Activated T-helper 1 cell treated with anti-CD3 and anti-CD28 coated beads, Interleukin-12 subunit alpha, Interleukin-12 subunit beta, Interleukin-2, Interleukin-4 antibody, amounts not matched to agents 30 ng/mL and 10 ng/mL and 1 ng/mL, durations not matched to agents 14 hours and 24 hours and 36 hours (primary cell): ENCODE data around the gene ATP6V1F. TPM values are rescaled to one million over a fixed set of nuclear protein-coding genes. Genes with fewer than 3 reads are reported as not detected.

Experiments used
- DNase-seq: peaks from one replicate; pipeline ENCODE4 v3.0.0; 2021; ENCODE audit warnings: low spot score
- H3K27ac Mint-ChIP-seq: one replicate; pipeline ENCODE4 v1.8.0; 2021; ENCODE audit warnings: mild to moderate bottlenecking, mixed read lengths
- H3K27me3 Mint-ChIP-seq: one replicate; pipeline ENCODE4 v1.8.0; 2022; ENCODE audit warnings: mild to moderate bottlenecking, moderate library complexity, mixed read lengths; ENCODE audit not compliant: insufficient read depth
- H3K36me3 Mint-ChIP-seq: one replicate; pipeline ENCODE4 v1.8.0; 2021; ENCODE audit warnings: low read depth, mixed read lengths
- H3K4me1 Mint-ChIP-seq: one replicate; pipeline ENCODE4 v1.8.0; 2021; ENCODE audit warnings: low read depth, mixed read lengths
- H3K4me3 Mint-ChIP-seq: one replicate; pipeline ENCODE4 v1.8.0; 2021; ENCODE audit warnings: mild to moderate bottlenecking, moderate library complexity, mixed read lengths
- H3K9me3 Mint-ChIP-seq: one replicate; pipeline ENCODE4 v1.8.0; 2021; ENCODE audit warnings: mixed read lengths
- intact Hi-C: fragments of 100-400 bp; cut with micrococcal nuclease; formaldehyde crosslinking; loops from one replicate; pipeline ENCODE4 v1.15.1; 2024
- total RNA-seq: library from RNA; stranded (reverse); gene quantifications from 2 replicates; pipeline ENCODE4 v1.2.3, GENCODE V29; 2022

The ATP6V1F gene
- total RNA-seq, 1 donor from 2014 or later, result 131 TPM

- intact Hi-C loops, result no loop called here
- Mint-ChIP-seq H3K9me3 (no peaks in the 10 kb centered on the region), H3K27ac (no peak overlapping the region), H3K36me3 (no peaks in the 10 kb centered on the region), H3K27me3 (peaks cover 60% of the 10 kb centered on the region), H3K4me3 (no peak overlapping the region), H3K4me1 (no peaks in the 10 kb centered on the region)
- no peak for DNase-seq
These were observed 31.3 kb upstream of the ATP6V1F start for GRCh38 chr7:128831178-128831993.

- H3K9me3 Mint-ChIP-seq, result no peaks in the 10 kb centered on the region
- no peak overlapping the region for H3K4me3 Mint-ChIP-seq
- no peak overlapping the region for H3K27ac Mint-ChIP-seq
- H3K27me3 Mint-ChIP-seq, result peaks cover 52% of the 10 kb centered on the region
- H3K4me1 Mint-ChIP-seq, result no peaks in the 10 kb centered on the region
- DNase-seq, result no peak
- no peaks in the 10 kb centered on the region for H3K36me3 Mint-ChIP-seq
- intact Hi-C loops, result no loop called here
These were observed 30.4 kb upstream of the ATP6V1F start for GRCh38 chr7:128831994-128832879.

DNA sequence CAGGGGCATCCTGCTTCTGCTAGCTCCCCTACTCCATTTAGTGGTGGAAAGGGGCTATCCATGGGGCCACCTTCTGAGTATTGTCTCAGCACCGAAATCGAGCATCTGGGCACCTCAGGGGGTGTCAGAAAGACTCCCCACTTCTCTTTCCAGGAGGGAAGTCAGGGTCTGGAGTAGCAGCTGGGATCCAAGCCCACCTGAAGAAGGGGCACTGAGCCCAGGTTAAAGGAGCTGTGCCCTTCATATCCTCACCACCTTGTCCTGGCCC is 29.8 kb upstream of the ATP6V1F start:
- peaks cover 50% of the 10 kb centered on the region for H3K27me3 Mint-ChIP-seq
- DNase-seq, result no peak
- intact Hi-C loops, result no loop called here
- H3K4me3 Mint-ChIP-seq, result no peak overlapping the region
- no peak overlapping the region for H3K27ac Mint-ChIP-seq
- H3K9me3 Mint-ChIP-seq, result no peaks in the 10 kb centered on the region
- H3K4me1 Mint-ChIP-seq, result no peaks in the 10 kb centered on the region
- H3K36me3 Mint-ChIP-seq, result no peaks in the 10 kb centered on the region

- no peak for DNase-seq
- Mint-ChIP-seq H3K4me3 (no peak overlapping the region), H3K36me3 (no peaks in the 10 kb centered on the region), H3K9me3 (no peaks in the 10 kb centered on the region), H3K4me1 (no peaks in the 10 kb centered on the region), H3K27me3 (peaks cover 45% of the 10 kb centered on the region), H3K27ac (no peak overlapping the region)
- intact Hi-C loops, result no loop called here
These were observed 29.3 kb upstream of the ATP6V1F start for GRCh38 chr7:128833148-128833945.

- no peaks in the 10 kb centered on the region for H3K9me3 Mint-ChIP-seq
- DNase-seq, result no peak
- H3K27ac Mint-ChIP-seq, result no peak overlapping the region
- no peak overlapping the region for H3K4me3 Mint-ChIP-seq
- H3K27me3 Mint-ChIP-seq, result peaks cover 42% of the 10 kb centered on the region
- H3K4me1 Mint-ChIP-seq, result no peaks in the 10 kb centered on the region
- intact Hi-C loops, result no loop called here
- H3K36me3 Mint-ChIP-seq, result no peaks in the 10 kb centered on the region
These were observed 28.7 kb upstream of the ATP6V1F start for GRCh38 chr7:128833946-128834325.

- no peaks in the 10 kb centered on the region for H3K9me3 Mint-ChIP-seq
- H3K27me3 Mint-ChIP-seq, result peaks cover 34% of the 10 kb centered on the region
- H3K36me3 Mint-ChIP-seq, result no peaks in the 10 kb centered on the region
- no peak for DNase-seq
- intact Hi-C loops, result no loop called here
- no peaks in the 10 kb centered on the region for H3K4me1 Mint-ChIP-seq
- no peak overlapping the region for H3K4me3 Mint-ChIP-seq
- no peak overlapping the region for H3K27ac Mint-ChIP-seq
These were observed 27.4 kb upstream of the ATP6V1F start for GRCh38 chr7:128835231-128835751.

DNA sequence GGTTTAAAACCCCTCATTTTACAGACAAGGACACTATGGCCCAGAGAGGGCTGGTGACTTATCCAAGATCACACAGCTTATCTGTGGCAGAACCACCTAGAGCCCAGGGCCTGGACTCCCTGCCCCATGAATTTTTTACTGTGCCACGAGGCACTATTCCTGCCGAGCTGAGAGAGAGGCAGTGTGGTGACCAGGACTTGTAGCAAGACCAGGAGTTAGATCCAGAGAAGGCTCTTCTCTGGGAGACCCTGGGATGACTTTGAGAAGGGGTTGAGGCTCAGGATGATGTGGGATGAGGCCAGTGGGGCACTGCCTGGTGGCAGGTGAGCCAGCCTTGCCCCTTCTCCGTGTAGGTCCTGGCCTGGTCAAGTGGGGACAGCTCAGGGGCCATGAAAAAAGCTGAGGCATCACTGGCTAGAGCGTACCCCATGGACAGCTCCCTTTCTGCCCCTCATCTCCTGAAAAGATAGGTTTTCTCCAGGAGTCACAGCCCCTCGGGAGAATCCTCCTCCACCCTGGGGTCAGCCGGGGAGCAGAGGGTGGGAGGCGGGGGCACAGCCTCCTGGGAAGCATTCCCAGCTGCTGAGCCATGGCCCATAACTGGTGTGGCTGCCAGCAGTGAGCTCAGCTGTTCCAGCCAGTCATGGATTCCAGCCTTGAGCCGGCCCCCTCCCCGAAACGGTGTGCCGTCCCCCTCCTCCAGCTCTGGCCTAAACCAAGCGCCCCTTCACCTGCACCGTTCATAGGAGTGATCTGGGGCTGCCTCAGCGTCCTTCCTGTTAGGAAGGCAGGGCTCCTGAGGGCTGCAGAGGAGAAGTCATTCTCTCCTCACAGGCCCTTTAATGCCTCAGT is 26.6 kb upstream of the ATP6V1F start:
- H3K4me3 Mint-ChIP-seq, result no peak overlapping the region

GRCh38 chr7:128836729-128837348 is 25.8 kb upstream of the ATP6V1F start:
- DNase-seq, result no peak
- Mint-ChIP-seq H3K4me1 (no peaks in the 10 kb centered on the region), H3K27ac (no peak overlapping the region), H3K27me3 (peaks cover 23% of the 10 kb centered on the region), H3K36me3 (no peaks in the 10 kb centered on the region), H3K9me3 (no peaks in the 10 kb centered on the region), H3K4me3 (no peak overlapping the region)
- intact Hi-C loops, result no loop called here

More for the DNA sequence above, 26.6 kb upstream of the ATP6V1F start:
- intact Hi-C loops, result no loop called here
- DNase-seq, result no peak
- H3K27ac Mint-ChIP-seq, result no peak overlapping the region
- H3K4me1 Mint-ChIP-seq, result no peaks in the 10 kb centered on the region
- H3K27me3 Mint-ChIP-seq, result peaks cover 29% of the 10 kb centered on the region
- no peaks in the 10 kb centered on the region for H3K36me3 Mint-ChIP-seq
- H3K9me3 Mint-ChIP-seq, result no peaks in the 10 kb centered on the region

GRCh38 chr7:128837521-128837921 is 25.1 kb upstream of the ATP6V1F start:
- Mint-ChIP-seq H3K4me1 (no peaks in the 10 kb centered on the region), H3K9me3 (no peaks in the 10 kb centered on the region), H3K36me3 (no peaks in the 10 kb centered on the region), H3K27ac (no peak overlapping the region), H3K4me3 (no peak overlapping the region), H3K27me3 (peaks cover 18% of the 10 kb centered on the region)
- DNase-seq, result no peak
- intact Hi-C loops, result no loop called here

GRCh38 chr7:128838109-128838779 is 24.4 kb upstream of the ATP6V1F start:
- DNase-seq, result no peak
- Mint-ChIP-seq H3K4me3 (no peak overlapping the region), H3K27ac (no peak overlapping the region), H3K27me3 (peaks cover 14% of the 10 kb centered on the region), H3K4me1 (no peaks in the 10 kb centered on the region), H3K36me3 (no peaks in the 10 kb centered on the region), H3K9me3 (no peaks in the 10 kb centered on the region)
- intact Hi-C loops, result no loop called here

DNA sequence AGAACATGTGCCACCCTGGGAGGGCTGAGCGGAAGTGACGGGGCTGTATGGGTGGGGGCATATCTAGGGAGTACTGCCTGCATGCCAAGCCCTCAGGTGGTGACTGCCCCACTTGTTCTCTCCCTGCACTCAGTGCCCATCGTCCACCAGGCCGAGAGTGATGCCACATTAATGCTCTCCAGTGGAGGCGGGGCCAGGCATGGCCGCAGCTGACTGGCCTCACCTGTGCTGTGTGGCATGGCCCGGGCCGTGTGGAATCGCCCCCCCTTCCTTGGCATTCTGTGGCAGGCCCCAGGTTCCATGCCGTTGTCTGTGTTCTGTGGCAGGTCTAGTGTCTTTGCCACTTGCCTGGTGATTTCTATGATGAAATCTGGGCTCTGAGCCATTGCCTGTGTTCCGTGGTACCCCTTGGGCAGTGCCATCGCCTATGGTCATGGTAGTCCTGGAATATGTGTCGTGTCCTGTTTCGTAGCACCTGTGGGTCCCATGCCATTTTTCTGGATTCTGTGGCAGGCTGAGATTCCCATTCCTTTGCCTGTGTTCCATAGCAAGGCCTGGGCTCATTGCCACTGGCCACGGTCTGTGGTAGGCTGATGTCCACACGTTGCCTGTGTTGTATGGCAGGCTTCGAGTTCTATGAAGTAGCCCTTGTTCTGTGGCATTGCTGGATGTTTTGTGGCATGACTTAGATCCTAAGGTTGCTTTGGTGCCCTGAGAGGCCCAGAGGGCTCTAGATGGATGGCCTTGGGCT is 23.5 kb upstream of the ATP6V1F start:
- no peaks in the 10 kb centered on the region for H3K36me3 Mint-ChIP-seq
- intact Hi-C loops, result no loop called here
- H3K9me3 Mint-ChIP-seq, result no peaks in the 10 kb centered on the region
- H3K27ac Mint-ChIP-seq, result no peak overlapping the region
- H3K27me3 Mint-ChIP-seq, result peaks cover 7% of the 10 kb centered on the region
- H3K4me1 Mint-ChIP-seq, result no peaks in the 10 kb centered on the region
- H3K4me3 Mint-ChIP-seq, result no peak overlapping the region
- no peak for DNase-seq
